DLD1 (cell line): ENCODE measurements around the gene PTPRN2.

Experiments
- in situ Hi-C: cut with HindIII; loops from 2 replicates; pipeline ENCODE4 v1.10.0; 2017; ENCODE audit warnings: low sequenced_read_pairs

Gene PTPRN2

GRCh38 chr7:158140538-158141220, 446.9 kb downstream of the PTPRN2 start:
- in situ Hi-C loops, result no loop called here

DNA sequence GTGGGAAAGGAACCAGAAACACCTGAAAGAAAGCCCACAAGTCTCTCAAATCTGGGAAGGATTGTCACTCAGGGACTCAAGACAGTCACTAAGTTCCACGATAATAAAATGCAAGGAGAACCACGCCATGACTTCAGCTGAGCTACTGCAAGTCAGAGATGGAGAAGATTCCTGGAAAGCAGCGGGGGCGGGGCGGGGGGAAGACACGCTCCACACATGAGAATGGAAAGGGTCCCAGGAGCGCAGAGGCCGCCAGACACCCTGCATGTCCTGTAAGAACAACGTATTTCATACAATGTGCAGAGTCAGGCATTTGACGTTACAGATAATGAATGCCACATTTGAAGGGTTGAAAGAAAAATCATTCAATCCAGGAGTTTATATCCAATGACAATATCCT, 448.1 kb downstream of the PTPRN2 start:
- in situ Hi-C loops, result no loop called here

GRCh38 chr7:158138329-158138597, 449.4 kb downstream of the PTPRN2 start:
- in situ Hi-C loops, result no loop called here

DNA sequence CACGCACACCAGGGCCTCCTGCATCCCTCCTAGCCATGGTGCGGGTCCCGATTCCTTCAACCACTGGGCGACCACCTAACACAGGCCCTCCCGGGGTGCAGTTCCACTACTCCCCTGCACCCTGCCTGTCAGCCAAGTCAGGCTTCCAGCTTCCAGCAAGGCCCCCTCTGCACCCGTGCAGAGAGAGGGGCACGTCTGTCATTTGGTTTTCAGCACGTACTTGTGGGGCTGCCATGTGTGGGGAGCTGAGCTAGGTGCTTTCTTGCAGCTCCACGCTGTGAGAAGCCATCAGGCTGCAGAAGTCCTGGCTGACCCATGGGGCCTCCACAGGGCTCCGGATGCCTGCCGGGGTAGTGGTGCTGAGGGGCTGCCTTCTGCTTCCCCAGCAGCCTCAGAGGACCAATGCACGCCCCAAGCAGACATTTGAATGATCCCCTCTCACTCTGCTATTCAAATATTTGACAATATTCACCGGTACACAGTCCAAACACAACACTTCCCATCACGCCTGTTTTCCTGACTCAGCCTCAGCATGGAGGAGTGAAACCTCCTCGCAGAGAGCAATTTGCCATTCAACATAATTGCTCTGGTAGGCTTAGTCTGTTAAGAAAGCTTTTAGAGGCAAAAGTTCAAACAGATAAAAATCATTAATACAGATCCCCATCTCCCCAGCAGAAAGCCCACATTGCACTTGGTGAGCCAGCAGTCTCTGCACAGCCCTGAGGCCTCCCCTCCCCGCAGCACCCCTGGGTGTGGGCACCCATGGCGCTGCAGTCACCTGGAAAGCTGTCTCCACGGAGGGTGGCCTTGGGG, 449.9 kb downstream of the PTPRN2 start:
- in situ Hi-C loops, result no loop called here

DNA sequence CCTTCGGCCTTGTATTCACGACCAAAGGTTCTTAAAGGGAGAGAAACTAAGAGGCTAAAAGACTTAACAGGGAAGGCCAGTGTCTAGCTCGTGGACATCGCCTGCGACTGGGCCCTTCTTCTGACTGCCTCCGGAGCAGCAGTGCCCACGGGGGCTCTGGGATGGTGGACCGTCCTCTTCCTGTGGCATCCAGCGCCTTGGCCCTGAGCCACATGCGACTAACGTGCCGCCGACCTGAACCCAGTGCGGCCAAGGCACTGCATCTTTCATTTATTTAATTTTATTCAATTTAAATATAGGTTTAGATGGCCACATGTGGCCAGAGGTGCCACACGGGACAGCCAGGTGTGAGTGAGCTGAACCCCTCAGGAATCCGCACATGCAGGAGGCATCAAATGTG, 451.7 kb downstream of the PTPRN2 start:
- in situ Hi-C loops, result no loop called here

GRCh38 chr7:158134824-158135223, 452.8 kb downstream of the PTPRN2 start:
- in situ Hi-C loops, result no loop called here

- in situ Hi-C loops, result no loop called here
These were observed 453.9 kb downstream of the PTPRN2 start for GRCh38 chr7:158133515-158134271.

- in situ Hi-C loops, result no loop called here
These were observed 454.6 kb downstream of the PTPRN2 start for GRCh38 chr7:158133057-158133456.

DNA sequence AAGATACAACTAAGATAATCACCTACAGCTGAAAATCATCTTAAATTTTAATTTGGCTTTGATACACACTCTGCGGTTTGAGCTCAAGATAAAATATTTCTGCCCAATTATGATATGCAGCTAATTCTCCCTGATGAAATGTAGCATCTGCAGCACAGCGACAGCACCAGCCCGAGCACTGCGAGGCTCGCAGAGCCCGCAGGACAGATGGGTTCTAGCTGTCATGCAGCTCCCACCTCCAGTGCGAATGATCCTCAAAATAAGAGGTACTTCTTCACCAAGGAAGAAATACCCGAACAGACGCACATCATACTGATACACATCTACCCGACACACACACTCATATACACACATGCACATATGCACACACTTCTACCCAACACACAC, 457.6 kb downstream of the PTPRN2 start:
- in situ Hi-C loops, result no loop called here

- in situ Hi-C loops, result no loop called here
These were observed 458.3 kb downstream of the PTPRN2 start for GRCh38 chr7:158129037-158130022.

DNA sequence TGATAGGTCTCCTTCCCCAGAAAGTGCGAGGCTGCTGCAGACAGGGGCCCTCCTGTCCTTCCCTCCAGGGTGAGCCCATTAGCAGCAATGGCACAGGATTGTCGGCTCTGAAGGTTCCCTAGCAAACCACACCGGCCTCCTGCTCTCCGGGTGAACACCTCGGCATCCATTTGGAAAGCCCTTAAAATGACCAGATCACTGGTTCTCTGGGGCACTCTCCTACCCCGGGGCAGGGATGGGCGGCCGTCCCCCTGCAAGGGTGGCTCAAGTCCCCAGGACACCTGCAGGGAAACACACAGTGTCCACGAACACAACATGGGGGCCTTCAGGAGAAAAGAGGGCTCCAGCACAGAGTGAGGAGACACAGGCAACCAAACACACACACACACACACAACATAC, 459.1 kb downstream of the PTPRN2 start:
- in situ Hi-C loops, result no loop called here

DNA sequence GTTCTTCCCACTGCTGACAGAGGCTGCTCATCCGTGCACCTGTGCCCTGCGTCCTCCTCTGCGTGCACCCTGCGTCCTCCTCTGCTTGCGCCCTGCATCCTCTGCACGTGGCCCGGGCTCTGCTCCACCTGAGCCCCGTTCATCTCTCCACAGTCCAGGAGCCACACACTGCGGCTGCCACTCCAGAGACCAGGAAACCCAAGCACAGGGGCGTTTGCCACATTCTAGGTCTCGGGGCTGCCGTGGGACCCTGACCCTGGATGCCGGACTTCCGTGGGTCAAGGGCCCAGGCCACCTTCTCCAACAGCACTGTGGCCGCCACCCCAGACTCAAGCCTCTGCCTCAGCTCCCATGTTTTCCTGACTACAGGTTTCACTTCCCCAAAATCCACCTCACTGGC, 460.4 kb downstream of the PTPRN2 start:
- in situ Hi-C loops, result no loop called here

DNA sequence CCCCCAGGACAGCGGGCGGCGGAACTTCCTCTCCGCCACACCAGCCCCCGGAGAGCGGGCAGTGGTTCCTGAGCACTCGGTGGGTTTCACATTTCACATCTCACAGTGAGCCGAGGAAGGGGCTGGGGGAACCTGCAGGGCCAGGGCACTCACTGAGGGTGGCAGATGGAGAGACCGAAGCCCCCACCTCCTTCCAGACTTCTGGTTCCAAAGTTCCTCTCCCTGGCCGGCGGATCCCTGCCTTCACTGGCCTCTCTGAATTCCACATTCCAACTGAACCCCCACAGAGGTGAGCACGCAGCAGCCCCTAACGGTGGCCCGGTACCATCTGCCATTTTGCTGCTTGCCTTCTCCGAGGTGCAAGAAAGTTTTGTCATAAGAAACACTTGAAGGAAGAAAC, 461.0 kb downstream of the PTPRN2 start:
- in situ Hi-C loops, result no loop called here

DNA sequence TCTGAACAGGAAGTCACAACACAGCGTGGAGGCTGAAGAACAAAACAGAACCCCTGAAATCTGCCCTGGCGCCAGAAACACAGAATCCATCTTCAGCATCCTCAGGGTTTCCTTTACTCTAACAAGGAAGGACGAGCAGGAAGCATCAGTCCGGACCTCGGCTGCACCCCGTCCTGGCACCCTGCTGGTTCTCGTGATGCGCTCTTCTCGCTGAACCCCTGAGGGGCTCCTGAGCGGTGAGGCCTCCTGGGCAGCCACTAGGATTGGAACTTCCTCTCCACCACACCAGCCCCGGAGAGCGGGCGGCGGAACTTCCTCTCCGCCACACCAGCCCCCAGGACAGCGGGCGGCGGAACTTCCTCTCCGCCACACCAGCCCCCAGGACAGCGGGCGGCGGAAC, 461.9 kb downstream of the PTPRN2 start:
- in situ Hi-C loops, result no loop called here

DNA sequence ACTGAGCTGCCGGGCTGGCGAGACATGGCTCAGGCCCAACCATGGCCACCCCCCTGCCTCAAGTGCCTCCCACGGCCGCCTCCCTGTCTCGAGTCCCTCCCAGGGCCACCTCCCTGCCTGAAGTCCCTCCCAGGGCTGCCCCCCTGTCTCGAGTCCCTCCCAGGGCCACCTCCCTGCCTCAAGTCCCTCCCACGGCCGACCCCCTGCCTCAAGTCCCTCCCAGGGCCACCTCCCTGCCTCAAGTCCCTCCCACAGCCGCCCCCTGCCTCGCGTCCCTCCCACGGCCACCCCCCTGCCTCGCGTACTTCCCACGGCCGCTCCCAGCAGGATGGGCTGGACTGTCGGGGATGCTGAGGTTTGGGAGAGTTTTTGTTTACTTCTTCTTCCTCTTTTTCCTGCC, 462.5 kb downstream of the PTPRN2 start:
- in situ Hi-C loops, result no loop called here

GRCh38 chr7:158124671-158125079, 462.9 kb downstream of the PTPRN2 start:
- in situ Hi-C loops, result no loop called here

GRCh38 chr7:158123753-158124152, 463.9 kb downstream of the PTPRN2 start:
- in situ Hi-C loops, result no loop called here

- in situ Hi-C loops, result no loop called here
These were observed 464.4 kb downstream of the PTPRN2 start for GRCh38 chr7:158123214-158123613.

GRCh38 chr7:158121441-158122045, 466.1 kb downstream of the PTPRN2 start:
- in situ Hi-C loops, result no loop called here

DNA sequence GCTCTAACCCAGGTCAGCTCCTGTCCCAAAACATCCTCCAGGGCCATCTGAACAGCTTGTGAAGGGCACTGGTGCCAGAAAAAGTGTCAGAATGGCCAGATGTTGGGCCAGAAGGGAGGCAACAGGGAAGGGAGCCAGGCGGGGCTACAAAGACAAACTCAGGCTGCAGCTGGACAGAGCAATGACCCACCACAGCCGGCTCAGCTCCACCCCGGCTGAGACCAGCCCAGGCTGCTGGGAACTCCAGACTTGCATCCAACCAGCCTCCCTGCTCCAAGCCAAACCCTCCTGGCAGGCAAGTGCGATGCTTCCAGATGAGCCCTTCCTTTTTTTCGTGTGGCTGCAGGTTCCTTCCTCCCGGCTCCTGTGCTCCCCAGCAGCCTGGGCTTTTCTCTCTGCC, 466.9 kb downstream of the PTPRN2 start:
- in situ Hi-C loops, result no loop called here
